IPS-18c (cell line): ENCODE measurements around the gene ZNF266.

Experiments used
- H3K4me3 ChIP-seq: 2 replicates; pipeline ENCODE4 v1.7.0; 2013; ENCODE audit warnings: low read depth, mild to moderate bottlenecking, low read length, moderate library complexity; ENCODE audit not compliant: insufficient read depth
- H3K9me3 ChIP-seq: one replicate; pipeline ENCODE4 v1.6.1; 2013; ENCODE audit warnings: mild to moderate bottlenecking, low read length, moderate library complexity; ENCODE audit not compliant: control insufficient read depth, insufficient read depth

ZNF266 gene

DNA sequence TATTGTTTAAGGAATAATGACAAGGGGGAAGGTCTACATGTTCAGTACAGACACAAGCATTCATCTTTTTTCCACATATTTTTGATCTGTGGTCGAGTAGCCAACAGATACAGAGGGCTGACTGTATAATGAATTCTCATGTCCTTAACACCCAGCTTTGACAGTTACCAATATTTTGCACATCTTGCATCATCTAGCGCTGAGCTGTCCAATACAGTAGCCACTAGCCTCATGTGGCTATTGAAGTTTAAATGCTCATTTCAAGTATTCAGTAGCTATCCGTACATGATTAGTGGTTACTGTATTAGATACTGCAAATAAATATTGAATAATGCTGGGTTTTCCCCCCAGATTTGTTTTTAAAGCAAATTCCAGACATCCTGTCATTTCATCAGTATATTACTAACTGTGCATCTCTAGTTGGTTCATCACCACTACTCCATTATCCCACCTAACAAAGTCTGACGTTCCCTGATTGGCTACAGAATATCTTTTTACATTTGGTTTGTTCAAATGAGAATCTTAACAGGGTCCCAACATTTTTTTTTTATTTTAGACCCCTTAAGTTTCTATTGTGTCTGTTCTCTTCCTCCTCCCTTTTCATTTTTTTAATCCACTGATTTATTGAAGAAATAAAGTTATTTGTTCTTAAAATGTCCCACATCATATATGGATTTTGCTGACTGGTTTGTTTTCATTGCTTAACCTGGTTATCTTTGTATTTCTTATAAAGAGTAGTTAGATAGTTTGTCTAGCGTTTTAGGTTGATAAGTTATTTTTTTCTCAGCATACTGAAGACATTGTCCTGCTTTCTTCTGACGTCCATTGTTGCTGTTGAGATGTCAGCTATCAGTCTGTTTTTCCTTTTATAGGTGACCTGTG is 64.4 kb downstream of the ZNF266 start:
- H3K9me3 ChIP-seq, result peaks cover 7% of the 10 kb centered on the region
- no peak overlapping the region for H3K4me3 ChIP-seq

DNA sequence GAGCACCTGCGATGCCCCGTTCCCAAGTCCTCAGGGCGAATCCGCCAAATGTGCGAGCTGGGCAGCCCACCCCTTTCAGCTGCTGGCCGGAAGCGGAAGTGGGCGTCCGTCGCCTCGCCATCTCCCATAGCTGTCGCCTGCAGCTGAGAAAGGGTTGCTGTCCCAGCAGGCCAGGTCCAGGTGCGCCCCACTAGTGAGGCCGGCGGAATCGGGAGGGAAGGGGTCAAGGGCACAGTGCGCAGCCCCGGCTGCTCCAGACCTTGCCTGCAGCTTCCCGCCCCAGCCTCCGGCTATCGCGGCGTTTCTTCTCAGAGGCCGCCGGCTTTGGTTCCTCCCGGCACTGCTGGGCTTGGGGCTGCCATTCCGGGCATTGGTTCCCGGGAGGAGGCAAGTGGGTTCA is 72.5 kb downstream of the ZNF266 start, which contains the start of gene ZNF177:
Gene ZNF177, plus strand, starts transcription at position 109 of the 400 bp plus-strand sequence. CDS start 15,299 bp downstream, outside the sequence.
- no peak within 1 kb of the TSS for H3K4me3 ChIP-seq
- H3K9me3 ChIP-seq, result peaks cover 15% of the 10 kb centered on the region
